HG03575 (cell line): ENCODE measurements around the gene KCNB1.

Experiments used
- ATAC-seq: cut with Tn5 transposase; IDR thresholded peaks from one replicate; pipeline ENCODE4 v1.9.1; 2021; ENCODE audit not compliant: unreplicated experiment, insufficient number of reproducible peaks, low FRiP score; ENCODE audit errors: extremely low read depth

KCNB1 gene

DNA sequence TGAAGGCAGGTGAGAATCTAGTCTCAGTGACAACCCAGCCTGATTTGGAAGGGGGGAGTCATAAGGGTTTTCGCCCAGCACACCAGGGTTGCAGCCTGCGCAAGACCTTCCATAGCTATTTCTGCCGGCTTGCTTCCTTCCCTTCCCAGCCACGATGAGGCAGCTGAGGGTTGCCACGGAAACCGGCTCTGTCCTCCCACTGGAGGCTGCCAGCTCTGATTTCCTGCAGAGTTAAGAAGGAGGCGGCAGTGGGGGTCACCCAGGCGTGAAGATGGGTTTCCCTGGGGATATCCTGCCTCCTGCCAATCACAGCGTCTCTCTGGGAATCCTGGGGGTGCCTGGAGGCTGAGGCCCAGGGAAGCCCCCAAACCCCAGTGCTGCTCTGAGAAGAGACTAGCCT is 23.1 kb upstream of the KCNB1 start:
- ATAC-seq, result no peak

- ATAC-seq, result no peak
Measured at GRCh38 chr20:49503176-49503575, 20.7 kb upstream of the KCNB1 start.

DNA sequence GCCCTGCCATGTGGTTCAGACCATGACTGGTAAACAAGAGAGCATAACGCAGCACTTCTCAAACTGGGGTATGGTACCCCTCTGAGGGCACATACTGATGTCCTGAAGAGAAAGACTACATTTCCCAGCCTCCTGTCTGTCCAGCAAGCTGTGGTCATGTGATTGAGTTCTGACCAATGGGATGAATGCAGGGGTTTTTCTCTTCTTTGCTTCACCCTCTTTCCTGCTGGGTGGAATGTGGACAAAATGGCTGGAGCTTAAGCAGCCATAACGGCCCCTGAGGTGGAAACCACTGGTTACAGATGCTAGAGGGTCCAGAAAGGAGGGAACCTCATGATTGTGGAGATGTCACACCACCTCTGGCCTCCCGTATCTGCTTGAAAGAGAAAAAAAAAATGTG is 19.4 kb upstream of the KCNB1 start:
- no peak for ATAC-seq

DNA sequence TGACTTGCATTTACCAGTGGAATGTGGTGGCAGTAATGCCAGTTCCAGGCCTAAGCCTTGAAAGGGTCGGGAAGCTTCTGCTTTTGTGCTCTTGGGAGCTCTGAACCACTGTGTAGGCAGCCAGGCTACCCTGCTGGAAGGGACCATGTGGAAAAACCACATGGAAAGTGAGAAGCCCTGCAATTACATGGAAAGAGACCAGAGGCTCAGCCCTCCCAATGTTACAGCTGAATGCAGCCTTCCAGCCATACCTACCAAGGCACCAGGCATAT is 14.9 kb upstream of the KCNB1 start:
- no peak for ATAC-seq

DNA sequence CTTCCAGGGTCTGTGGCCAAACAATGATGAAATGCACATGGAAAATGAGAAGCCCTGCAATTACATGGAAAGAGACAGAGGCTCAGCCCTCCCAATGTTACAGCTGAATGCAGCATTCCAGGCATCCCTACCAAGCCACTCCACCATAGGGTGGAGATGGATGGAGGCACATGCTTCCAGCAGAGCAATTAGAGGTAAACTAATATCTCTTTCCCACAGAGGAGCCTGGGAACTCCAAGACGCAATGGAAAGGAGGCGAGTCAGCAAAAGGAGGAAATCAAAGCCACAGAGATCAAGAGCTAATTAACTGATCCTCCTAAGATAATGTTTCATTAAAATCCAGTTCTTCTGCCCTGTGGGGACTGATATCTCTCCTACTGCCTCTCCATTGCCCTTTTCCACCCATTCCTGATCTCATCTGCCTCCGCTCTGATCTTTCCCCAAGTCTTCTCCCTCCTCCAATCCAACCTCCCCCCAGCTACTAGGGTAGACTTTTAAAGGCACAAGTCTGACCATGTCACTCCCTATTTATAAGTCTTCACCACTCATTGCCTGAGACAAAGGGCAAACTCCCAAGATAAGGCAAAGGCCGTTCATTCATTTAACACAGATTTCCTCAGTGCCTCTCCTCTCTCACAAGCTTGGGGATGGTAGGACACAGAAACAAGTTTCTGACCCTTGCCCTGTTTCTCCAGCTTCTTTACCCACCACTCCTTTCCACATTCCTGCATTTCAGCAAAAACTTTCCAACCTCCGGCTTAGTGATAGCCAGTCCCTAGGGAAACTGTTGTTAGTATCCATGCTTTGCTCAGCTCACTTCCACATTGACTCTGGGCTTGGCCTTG is 14.3 kb upstream of the KCNB1 start:
- ATAC-seq, result no peak

- ATAC-seq, result no peak
Measured at GRCh38 chr20:49496043-49496442, 13.6 kb upstream of the KCNB1 start.

GRCh38 chr20:49490689-49491088 is 8.2 kb upstream of the KCNB1 start:
- no peak for ATAC-seq

DNA sequence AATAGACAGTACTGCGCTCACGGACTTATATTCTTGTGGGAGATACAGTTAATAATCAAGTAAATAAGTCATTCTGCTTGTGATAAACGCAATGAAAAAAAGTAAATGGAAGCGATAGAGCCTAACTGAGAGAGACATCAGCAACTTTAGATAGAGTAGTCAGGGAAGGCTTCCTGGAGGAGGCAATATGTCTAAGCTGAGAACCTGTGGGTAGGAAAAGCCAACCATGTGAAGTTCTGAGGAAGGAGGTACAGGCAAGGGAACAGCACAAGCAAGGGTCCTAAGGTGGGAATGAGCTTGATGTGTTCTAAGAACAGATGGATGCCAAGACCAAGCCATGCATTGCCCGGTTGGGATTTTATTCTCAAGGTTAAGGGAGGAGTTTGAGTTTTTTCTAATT is 7.2 kb upstream of the KCNB1 start:
- no peak for ATAC-seq

GRCh38 chr20:49486064-49486463 is 3.6 kb upstream of the KCNB1 start:
- no peak for ATAC-seq

DNA sequence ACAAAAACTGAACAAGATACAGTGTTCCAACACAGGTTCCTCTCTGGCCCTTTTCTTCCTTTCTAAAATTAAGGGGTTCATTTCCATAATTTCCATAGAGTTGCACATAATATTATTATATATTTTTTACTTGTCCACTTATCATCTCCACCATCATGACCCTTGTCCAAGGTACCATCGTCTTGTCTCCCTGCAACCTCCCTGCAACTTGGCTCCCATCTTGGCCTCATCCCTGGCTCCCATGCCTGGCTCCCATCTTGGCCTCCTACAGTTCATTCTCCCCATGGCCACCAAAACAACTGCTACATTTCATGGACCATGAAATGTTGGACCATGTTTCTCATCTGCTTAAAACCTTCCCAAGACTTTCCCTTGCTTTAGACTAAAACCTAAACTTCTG is 3.1 kb upstream of the KCNB1 start:
- ATAC-seq, result no peak

DNA sequence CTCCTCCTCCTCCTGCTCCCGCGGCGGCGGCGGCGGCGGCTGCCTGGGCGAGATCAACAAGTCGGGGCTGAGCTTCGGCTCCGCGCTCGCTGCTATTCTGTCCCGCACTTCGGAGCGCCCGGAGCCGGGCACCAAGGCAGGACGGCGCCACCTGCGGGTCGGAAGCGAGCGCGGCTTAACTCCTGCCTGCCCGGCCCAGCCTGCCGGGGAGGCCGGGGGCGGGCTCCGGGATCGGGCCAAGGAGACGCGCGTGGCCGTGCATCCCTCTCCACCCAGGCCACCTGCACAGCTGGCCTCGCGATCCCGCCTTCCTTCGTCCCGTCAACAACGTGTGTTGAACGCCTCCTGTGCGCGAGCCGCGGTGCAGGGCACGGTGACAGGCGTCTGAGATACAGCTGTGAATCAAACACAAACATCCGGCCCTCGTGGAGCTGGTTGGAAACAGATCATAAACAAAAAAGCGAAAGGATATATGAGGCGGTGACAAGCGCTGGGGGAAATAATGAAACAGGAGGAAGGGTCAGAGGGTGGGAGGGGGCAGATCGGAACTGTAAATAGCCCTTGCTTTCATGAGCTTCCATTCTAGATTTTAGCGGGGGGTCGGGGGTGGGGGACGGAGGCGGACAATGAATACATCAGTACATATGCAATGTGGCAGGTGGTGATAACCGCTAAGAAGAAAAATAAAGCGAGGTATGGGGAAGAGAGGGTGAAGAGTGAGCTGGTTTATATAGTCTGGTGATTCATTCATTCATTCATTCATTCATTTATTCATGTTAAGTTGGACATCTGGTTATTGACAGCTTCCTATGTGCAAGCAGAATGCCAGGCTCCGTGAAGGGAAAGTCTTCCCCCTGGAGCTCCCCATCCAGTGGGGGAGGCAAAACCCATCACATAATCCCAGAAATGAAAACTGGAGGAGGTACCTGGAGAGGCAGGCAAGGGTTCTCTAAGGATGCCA is 2.0 kb upstream of the KCNB1 start:
- no peak for ATAC-seq

DNA sequence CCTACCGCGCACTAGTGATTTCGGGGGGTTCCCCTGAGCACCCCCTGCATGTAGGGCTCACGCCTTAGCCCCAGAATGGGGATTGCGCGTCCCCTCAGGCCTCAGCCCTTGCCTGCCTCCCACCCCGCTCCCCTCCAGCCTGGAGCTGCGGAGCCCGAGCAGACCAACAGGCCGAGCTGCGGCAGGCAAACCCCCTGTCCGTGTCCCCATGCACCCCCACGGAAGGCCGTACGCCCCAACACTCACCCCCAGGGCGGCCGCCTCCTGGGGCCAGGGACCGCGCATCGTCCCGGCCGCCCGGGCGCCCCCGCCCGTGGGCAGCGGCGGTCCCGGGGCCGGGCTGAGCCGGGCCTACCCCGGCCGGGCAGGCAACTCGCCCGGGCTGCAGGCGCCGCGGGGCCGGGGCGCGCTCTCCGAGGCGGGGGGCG is 1.2 kb upstream of the KCNB1 start:
- ATAC-seq, result no peak

- ATAC-seq, result no peak
Measured at GRCh38 chr20:49483018-49483695, 689 bp upstream of the KCNB1 start.

DNA sequence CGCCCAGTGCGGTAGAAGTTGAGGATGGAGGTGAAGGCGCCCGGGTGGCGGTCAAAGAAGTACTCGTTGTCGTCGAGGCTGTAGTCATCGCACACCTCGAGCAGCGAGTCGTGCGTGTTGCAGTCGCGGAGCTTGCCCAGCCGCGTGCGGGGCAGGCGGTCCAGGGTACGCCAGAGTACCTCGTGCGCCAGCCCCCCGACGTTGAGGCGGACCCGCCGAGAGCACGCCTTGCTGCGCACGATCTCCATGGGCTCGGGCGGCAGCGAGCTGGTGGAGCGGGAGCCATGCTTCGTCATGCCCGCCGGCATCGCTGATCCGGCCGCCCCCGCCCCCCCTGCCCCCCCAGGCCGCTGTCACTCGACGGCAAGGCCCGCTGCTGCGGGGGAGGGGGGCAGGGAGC is 295 bp downstream of the KCNB1 start:
- ATAC-seq, result no peak

GRCh38 chr20:49481116-49481515 is 1.4 kb downstream of the KCNB1 start:
- no peak for ATAC-seq

DNA sequence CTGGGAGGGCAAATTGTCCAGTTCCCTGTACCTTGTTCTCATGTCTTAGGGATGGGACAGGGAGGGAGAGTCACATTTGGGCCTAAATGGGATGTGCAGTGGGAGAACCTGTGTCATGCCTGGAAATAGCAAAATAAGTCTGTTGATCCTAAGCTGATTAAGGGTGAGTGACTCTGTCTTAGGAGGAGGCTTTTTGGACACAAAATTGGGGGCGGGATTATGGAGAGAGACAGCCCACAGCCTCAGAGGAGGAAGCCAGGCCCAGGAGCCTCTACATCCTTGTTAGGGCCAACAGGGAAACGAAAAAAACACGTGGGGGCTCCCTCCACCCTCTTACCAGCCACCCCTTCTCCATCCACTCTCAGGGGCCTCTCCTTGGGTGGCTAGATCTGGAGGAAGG is 2.2 kb downstream of the KCNB1 start:
- no peak for ATAC-seq

DNA sequence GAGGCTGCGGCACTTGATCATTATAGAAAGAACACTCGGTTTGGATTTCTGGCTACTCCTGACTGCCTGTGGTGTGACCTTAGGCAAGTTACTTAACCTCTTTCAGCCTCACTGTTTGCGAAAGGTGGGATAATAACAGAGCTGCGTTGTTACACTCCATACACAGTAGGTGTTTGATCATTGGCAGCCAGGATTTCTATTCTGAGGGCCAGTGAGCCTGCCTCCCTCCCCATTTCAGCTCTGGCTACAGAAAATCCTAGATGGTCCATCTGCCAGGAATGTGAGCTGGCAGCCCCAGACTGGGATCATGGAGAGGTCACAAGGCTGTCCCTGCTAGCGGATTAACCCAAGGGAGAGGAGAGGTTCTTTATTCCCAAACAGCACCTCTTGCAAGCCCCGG is 2.7 kb downstream of the KCNB1 start:
- ATAC-seq, result no peak

GRCh38 chr20:49478754-49479689 is 3.4 kb downstream of the KCNB1 start:
- ATAC-seq, result no peak

DNA sequence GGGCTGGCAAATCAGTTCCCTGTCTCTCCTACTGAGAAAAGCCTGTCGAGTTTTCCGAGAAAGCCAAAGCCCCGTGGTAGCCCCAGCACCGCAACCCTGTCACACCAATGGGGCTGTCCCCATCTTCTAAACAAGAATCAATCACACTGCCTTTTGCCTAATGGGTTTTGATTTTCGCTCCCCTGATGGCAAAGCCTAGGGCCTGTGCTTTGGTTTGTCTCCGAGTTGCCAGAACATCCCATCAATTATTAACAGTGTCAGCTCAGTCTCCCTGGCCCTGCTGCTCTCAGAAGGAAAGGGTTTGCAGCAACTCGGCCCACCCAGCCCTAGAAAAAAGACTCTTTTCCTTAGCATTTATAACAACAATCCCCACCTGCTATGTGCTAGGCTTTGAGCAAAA is 4.2 kb downstream of the KCNB1 start:
- no peak for ATAC-seq
